ENCODE measurements around the gene TRIM9.

The TRIM9 gene

GRCh38 chr14:50935126-50936015 is 159.5 kb downstream of the TRIM9 start:
- no peak for DNase-seq (ENCODE audit: low read depth)

- no peak for DNase-seq (ENCODE audit: low read depth)
Measured at GRCh38 chr14:50932592-50933495, 162.1 kb downstream of the TRIM9 start.

GRCh38 chr14:50932156-50932555 is 162.7 kb downstream of the TRIM9 start:
- no peak for DNase-seq (ENCODE audit: low read depth)

- no peak for DNase-seq (ENCODE audit: low read depth)
Measured at GRCh38 chr14:50931559-50931958, 163.3 kb downstream of the TRIM9 start.

GRCh38 chr14:50929506-50929905 is 165.4 kb downstream of the TRIM9 start:
- no peak for DNase-seq (ENCODE audit: low read depth)

- no peak for DNase-seq (ENCODE audit: low read depth)
Measured at GRCh38 chr14:50928002-50928635, 166.8 kb downstream of the TRIM9 start.

GRCh38 chr14:50926851-50927386 is 168.0 kb downstream of the TRIM9 start:
- DNase-seq (ENCODE audit: low read depth), result no peak

Data from stimulated activated CD8-positive, alpha-beta memory T cell treated with anti-CD3 and anti-CD28 coated beads, Interleukin-15, amount 100 ng/mL, for 1 hour (primary cell).